ENCODE measurements around the gene CCNT1.

The CCNT1 gene

DNA sequence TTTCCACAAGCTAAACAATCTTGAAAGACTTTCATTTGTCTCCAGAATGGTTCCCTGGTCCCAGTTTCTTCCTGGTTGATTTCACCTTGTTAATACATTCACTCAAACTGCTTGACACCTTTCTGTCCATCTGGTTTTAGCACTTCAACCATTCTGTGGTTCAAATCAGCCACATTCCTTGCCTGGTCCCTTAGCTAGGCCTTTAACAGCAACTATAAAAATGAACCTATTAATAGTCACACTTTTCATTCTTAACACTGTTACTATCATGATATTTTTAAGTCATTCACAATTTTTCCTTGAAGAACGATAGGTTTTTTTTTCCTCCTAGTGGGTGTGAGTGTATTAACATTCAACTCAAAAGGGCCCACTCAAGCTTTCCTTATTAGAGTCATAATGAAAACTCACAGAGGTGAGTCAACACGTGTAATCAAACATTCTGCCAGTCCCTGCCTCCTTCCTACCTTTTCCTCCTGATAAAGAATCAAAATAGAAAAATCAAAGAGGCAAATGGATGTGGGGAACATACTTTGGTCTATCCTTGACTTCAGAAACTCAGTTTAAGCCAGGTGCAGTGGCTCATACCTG lies 34.4 kb upstream of the CCNT1 start:
- H3K9me3 ChIP-seq (ENCODE audit: severe bottlenecking): no peaks in the 10 kb centered on the region
- ATAC-seq (ENCODE audit: low read depth) (no peak), DNase-seq (ENCODE audit: low spot score) (no peak)
- TF ChIP-seq, protein P1, sequence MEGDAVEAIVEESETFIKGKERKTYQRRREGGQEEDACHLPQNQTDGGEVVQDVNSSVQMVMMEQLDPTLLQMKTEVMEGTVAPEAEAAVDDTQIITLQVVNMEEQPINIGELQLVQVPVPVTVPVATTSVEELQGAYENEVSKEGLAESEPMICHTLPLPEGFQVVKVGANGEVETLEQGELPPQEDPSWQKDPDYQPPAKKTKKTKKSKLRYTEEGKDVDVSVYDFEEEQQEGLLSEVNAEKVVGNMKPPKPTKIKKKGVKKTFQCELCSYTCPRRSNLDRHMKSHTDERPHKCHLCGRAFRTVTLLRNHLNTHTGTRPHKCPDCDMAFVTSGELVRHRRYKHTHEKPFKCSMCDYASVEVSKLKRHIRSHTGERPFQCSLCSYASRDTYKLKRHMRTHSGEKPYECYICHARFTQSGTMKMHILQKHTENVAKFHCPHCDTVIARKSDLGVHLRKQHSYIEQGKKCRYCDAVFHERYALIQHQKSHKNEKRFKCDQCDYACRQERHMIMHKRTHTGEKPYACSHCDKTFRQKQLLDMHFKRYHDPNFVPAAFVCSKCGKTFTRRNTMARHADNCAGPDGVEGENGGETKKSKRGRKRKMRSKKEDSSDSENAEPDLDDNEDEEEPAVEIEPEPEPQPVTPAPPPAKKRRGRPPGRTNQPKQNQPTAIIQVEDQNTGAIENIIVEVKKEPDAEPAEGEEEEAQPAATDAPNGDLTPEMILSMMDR (IDR thresholded peaks at IDR 0.05; ENCODE audit: poor library complexity, severe bottlenecking): no peak
- no peaks in the 10 kb centered on the region for H3K4me1 ChIP-seq (ENCODE audit: insufficient read depth, poor library complexity, severe bottlenecking)
- H3K27me3 ChIP-seq (ENCODE audit: insufficient read depth, poor library complexity, severe bottlenecking): no peaks in the 10 kb centered on the region
- H3K36me3 ChIP-seq (ENCODE audit: low read depth): no peaks in the 10 kb centered on the region
- no peak overlapping the region for H3K4me3 ChIP-seq (ENCODE audit: severe bottlenecking)
- no peak overlapping the region for H3K27ac ChIP-seq (ENCODE audit: poor library complexity, severe bottlenecking)

DNA sequence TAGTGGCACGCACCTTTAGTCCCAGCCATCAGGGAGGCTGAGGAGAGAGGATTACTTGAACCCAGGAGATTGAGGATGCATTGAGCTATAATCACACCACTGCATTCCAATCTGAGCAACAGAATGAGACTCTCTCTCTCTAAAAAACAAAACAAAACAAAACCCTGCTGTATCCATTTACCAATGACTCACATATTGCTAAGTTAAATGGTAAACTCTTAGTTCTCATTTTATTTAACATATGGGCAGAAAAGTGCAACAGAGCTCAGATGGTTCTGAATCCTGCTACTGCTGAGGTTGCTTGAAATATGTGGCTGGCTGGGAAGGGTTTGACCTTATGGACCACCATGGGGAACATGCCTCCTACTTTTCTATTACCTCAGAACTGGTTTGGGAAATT lies 33.7 kb upstream of the CCNT1 start:
- Histone ChIP-seq H3K27me3 (ENCODE audit: insufficient read depth, poor library complexity, severe bottlenecking) (no peaks in the 10 kb centered on the region), H3K27ac (ENCODE audit: poor library complexity, severe bottlenecking) (no peak overlapping the region), H3K36me3 (ENCODE audit: low read depth) (no peaks in the 10 kb centered on the region), H3K4me1 (ENCODE audit: insufficient read depth, poor library complexity, severe bottlenecking) (no peaks in the 10 kb centered on the region), H3K4me3 (ENCODE audit: severe bottlenecking) (no peak overlapping the region), H3K9me3 (ENCODE audit: severe bottlenecking) (no peaks in the 10 kb centered on the region)
- TF ChIP-seq, protein P1 (IDR thresholded peaks at IDR 0.05; ENCODE audit: poor library complexity, severe bottlenecking): no peak
- ATAC-seq (ENCODE audit: low read depth) (no peak), DNase-seq (ENCODE audit: low spot score) (no peak)

- no peak for ATAC-seq (ENCODE audit: low read depth)
- H3K4me3 ChIP-seq (ENCODE audit: severe bottlenecking): no peak overlapping the region
- no peak overlapping the region for H3K27ac ChIP-seq (ENCODE audit: poor library complexity, severe bottlenecking)
- H3K4me1 ChIP-seq (ENCODE audit: insufficient read depth, poor library complexity, severe bottlenecking): no peaks in the 10 kb centered on the region
- TF ChIP-seq, protein P1 (IDR thresholded peaks at IDR 0.05; ENCODE audit: poor library complexity, severe bottlenecking): no peak
- no peaks in the 10 kb centered on the region for H3K27me3 ChIP-seq (ENCODE audit: insufficient read depth, poor library complexity, severe bottlenecking)
- DNase-seq (ENCODE audit: low spot score): no peak
- H3K36me3 ChIP-seq (ENCODE audit: low read depth): no peaks in the 10 kb centered on the region
- no peaks in the 10 kb centered on the region for H3K9me3 ChIP-seq (ENCODE audit: severe bottlenecking)
Measured at GRCh38 chr12:48744251-48745008, 27.9 kb upstream of the CCNT1 start.

- Histone ChIP-seq H3K27ac (ENCODE audit: poor library complexity, severe bottlenecking) (no peak overlapping the region), H3K27me3 (ENCODE audit: insufficient read depth, poor library complexity, severe bottlenecking) (no peaks in the 10 kb centered on the region), H3K36me3 (ENCODE audit: low read depth) (no peaks in the 10 kb centered on the region), H3K9me3 (ENCODE audit: severe bottlenecking) (no peaks in the 10 kb centered on the region), H3K4me1 (ENCODE audit: insufficient read depth, poor library complexity, severe bottlenecking) (no peaks in the 10 kb centered on the region), H3K4me3 (ENCODE audit: severe bottlenecking) (no peak overlapping the region)
- TF ChIP-seq, protein P1 (IDR thresholded peaks at IDR 0.05; ENCODE audit: poor library complexity, severe bottlenecking): no peak
- DNase-seq (ENCODE audit: low spot score): no peak
- ATAC-seq (ENCODE audit: low read depth): no peak
Measured at GRCh38 chr12:48739618-48740269, 23.2 kb upstream of the CCNT1 start.

All from RWPE2 (cell line).